Measurements from ENCODE around the gene DYSF. TPM values are rescaled to one million over a fixed set of nuclear protein-coding genes. Genes with fewer than 3 reads are reported as not detected.

DYSF gene
- total and polyA plus RNA-seq, 8 donors, result 1.1 to 5.5 (median 2.1) TPM

- no peak for ATAC-seq
These were observed 94.4 kb downstream of the DYSF start for GRCh38 chr2:71547616-71548285.

GRCh38 chr2:71548646-71549425 is 95.5 kb downstream of the DYSF start:
- no peaks in the 10 kb centered on the region for H3K36me3 ChIP-seq
- ATAC-seq (peak; percentile 66 to 90 (median 79)), DNase-seq (peak; percentile 48 to 86 (median 74)), FAIRE-seq (no peak)
- H3K27ac ChIP-seq, result no peak overlapping the region
- intact Hi-C loops (cut with DNase I), result loop anchor here (5.0 to 10.0 kb wide), 4 partner anchors 246 to 603 kb away; partner anchors contain the start of gene CYP26B1 (in 2 of the 3)
- WGBS, 2 donors, result 46 to 48% methylated on average over 21 of the region's 21 CpGs
- H3K27me3 ChIP-seq, result peaks cover 0 to 7% (median 0%) of the 10 kb centered on the region in 4 donors
- peak; percentile 59 to 81 (median 72) for TF ChIP-seq CTCF (IDR thresholded peaks at IDR 0.05)
- H3K4me3 ChIP-seq, result no peak overlapping the region
- H3K9me3 ChIP-seq, result no peaks in the 10 kb centered on the region
- no peaks in the 10 kb centered on the region for H3K4me1 ChIP-seq

More at GRCh38 chr2:71547616-71548285, 94.4 kb downstream of the DYSF start:
- Histone ChIP-seq H3K9me3 (no peaks in the 10 kb centered on the region), H3K27me3 (peaks cover 0 to 7% (median 0%) of the 10 kb centered on the region in 4 donors), H3K27ac (no peak overlapping the region), H3K36me3 (no peaks in the 10 kb centered on the region), H3K4me1 (no peaks in the 10 kb centered on the region), H3K4me3 (no peak overlapping the region)
- WGBS, 2 donors, result 57 to 63% methylated on average over 13 of the region's 13 CpGs
- DNase-seq, result peak in 1 of 6 donors; percentile 41
- FAIRE-seq, result no peak
- no peak for TF ChIP-seq CTCF (IDR thresholded peaks at IDR 0.05)
- intact Hi-C loops (cut with DNase I), result loop anchor here (5.0 to 10.0 kb wide), 4 partner anchors 247 to 605 kb away; partner anchors contain the start of gene CYP26B1 (in 2 of the 3)

DNA sequence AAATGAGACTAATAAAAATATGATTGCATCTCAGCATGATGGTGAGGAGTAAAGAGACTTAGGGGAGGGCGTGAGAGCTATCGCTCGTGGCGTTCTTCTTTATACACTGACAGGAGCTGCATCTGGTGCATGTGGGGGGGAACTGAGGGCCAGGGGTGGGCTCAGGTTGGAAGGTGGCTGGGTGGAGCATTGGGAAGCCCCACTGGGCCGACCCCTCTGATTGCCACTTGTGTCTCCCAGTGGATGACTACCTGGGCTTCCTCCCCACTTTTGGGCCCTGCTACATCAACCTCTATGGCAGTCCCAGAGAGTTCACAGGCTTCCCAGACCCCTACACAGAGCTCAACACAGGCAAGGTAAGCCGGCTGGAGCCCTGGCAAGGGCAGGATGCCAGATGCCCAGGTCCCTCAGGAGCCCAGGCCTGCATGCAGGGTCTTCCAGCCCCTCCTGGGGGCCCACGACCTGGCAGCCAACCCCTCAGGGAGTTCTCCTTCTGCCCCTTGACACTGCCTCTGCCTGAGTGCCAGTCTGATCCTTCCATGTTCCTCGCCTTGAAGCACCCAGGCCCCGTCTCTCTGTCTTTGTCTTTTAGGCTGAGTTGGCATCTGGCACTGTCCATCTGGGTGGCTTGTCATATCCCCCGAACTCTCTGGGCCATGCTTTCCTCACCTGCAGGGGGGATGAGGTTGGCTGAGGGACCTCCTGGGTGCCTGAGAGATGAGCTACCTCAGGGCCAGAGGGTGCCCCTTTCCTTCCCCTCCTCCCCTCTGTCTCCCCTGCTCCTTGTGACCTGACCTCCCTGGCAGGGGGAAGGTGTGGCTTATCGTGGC is 97.7 kb downstream of the DYSF start:
- peak in 1 of 6 donors; percentile 44 for DNase-seq
- no peak for FAIRE-seq
- H3K36me3 ChIP-seq, result no peaks in the 10 kb centered on the region
- no peak overlapping the region for H3K4me3 ChIP-seq
- H3K27me3 ChIP-seq, result no peaks in the 10 kb centered on the region
- no peak overlapping the region for H3K27ac ChIP-seq
- no peak for TF ChIP-seq CTCF (IDR thresholded peaks at IDR 0.05)
- H3K9me3 ChIP-seq, result no peaks in the 10 kb centered on the region
- no peak for ATAC-seq
- WGBS, 2 donors, result 76% methylated on average over 11 of the region's 11 CpGs
- H3K4me1 ChIP-seq, result no peaks in the 10 kb centered on the region
- intact Hi-C loops (cut with DNase I), result no loop called here

GRCh38 chr2:71551631-71551915 is 98.2 kb downstream of the DYSF start:
- Histone ChIP-seq H3K36me3 (no peaks in the 10 kb centered on the region), H3K27me3 (no peaks in the 10 kb centered on the region), H3K4me1 (no peaks in the 10 kb centered on the region), H3K9me3 (no peaks in the 10 kb centered on the region), H3K27ac (no peak overlapping the region), H3K4me3 (no peak overlapping the region)
- intact Hi-C loops (cut with DNase I), result no loop called here
- ATAC-seq (no peak), FAIRE-seq (no peak), DNase-seq (no peak)
- no peak for TF ChIP-seq CTCF (IDR thresholded peaks at IDR 0.05)
- WGBS, 2 donors, result 80 to 81% methylated on average over 9 of the region's 9 CpGs
